ENCODE measurements around the gene HS2ST1.
"Not testable (repeated sequence)": the region's sequence is repeated elsewhere in the genome, so short reads cannot be mapped to it uniquely, and the experiment has no call there.

The HS2ST1 gene

GRCh38 chr1:86991549-86992186, 77.2 kb downstream of the HS2ST1 start:
- Histone ChIP-seq H3K27ac (ENCODE audit: low read depth, low read length) (no peak overlapping the region), H3K27me3 (ENCODE audit: control insufficient read depth, insufficient read depth, low read length) (no peaks in the 10 kb centered on the region), H3K36me3 (ENCODE audit: control insufficient read depth, insufficient read depth, low read length) (no peaks in the 10 kb centered on the region), H3K4me1 (ENCODE audit: control insufficient read depth, insufficient read depth, low read length) (peaks cover 11% of the 10 kb centered on the region; the same call in 1 of the 2 replicates), H3K4me3 (ENCODE audit: low read depth, low read length) (no peak overlapping the region), H3K9me3 (ENCODE audit: control insufficient read depth, insufficient read depth, low read depth, low read length) (no peaks in the 10 kb centered on the region), H3K9ac (ENCODE audit: low read length) (no peak overlapping the region)

GRCh38 chr1:86992861-86993260, 78.4 kb downstream of the HS2ST1 start:
- Histone ChIP-seq H3K27me3 (ENCODE audit: control insufficient read depth, insufficient read depth, low read length) (no peaks in the 10 kb centered on the region), H3K36me3 (ENCODE audit: control insufficient read depth, insufficient read depth, low read length) (no peaks in the 10 kb centered on the region), H3K4me3 (ENCODE audit: low read depth, low read length) (no peak overlapping the region), H3K4me1 (ENCODE audit: control insufficient read depth, insufficient read depth, low read length) (peaks cover 11% of the 10 kb centered on the region; the same call in 1 of the 2 replicates), H3K9me3 (ENCODE audit: control insufficient read depth, insufficient read depth, low read depth, low read length) (no peaks in the 10 kb centered on the region), H3K9ac (ENCODE audit: low read length) (no peak overlapping the region), H3K27ac (ENCODE audit: low read depth, low read length) (no peak overlapping the region)

GRCh38 chr1:86993269-86993985, 79.0 kb downstream of the HS2ST1 start:
- H3K9me3 ChIP-seq (ENCODE audit: control insufficient read depth, insufficient read depth, low read depth, low read length), result no peaks in the 10 kb centered on the region
- H3K27ac ChIP-seq (ENCODE audit: low read depth, low read length), result no peak overlapping the region; the same call in 1 of the 2 replicates
- peaks cover 11% of the 10 kb centered on the region for H3K4me1 ChIP-seq (ENCODE audit: control insufficient read depth, insufficient read depth, low read length)
- no peaks in the 10 kb centered on the region for H3K36me3 ChIP-seq (ENCODE audit: control insufficient read depth, insufficient read depth, low read length)
- H3K27me3 ChIP-seq (ENCODE audit: control insufficient read depth, insufficient read depth, low read length), result no peaks in the 10 kb centered on the region
- no peak overlapping the region for H3K4me3 ChIP-seq (ENCODE audit: low read depth, low read length)
- H3K9ac ChIP-seq (ENCODE audit: low read length), result no peak overlapping the region

GRCh38 chr1:86994061-86994460, 79.6 kb downstream of the HS2ST1 start:
- Histone ChIP-seq H3K4me1 (ENCODE audit: control insufficient read depth, insufficient read depth, low read length) (peaks cover 11% of the 10 kb centered on the region), H3K27ac (ENCODE audit: low read depth, low read length) (no peak overlapping the region), H3K36me3 (ENCODE audit: control insufficient read depth, insufficient read depth, low read length) (no peaks in the 10 kb centered on the region), H3K9ac (ENCODE audit: low read length) (no peak overlapping the region), H3K27me3 (ENCODE audit: control insufficient read depth, insufficient read depth, low read length) (no peaks in the 10 kb centered on the region), H3K4me3 (ENCODE audit: low read depth, low read length) (no peak overlapping the region), H3K9me3 (ENCODE audit: control insufficient read depth, insufficient read depth, low read depth, low read length) (no peaks in the 10 kb centered on the region)

GRCh38 chr1:86997538-86997937, 83.1 kb downstream of the HS2ST1 start:
- Histone ChIP-seq H3K27me3 (ENCODE audit: control insufficient read depth, insufficient read depth, low read length) (no peaks in the 10 kb centered on the region), H3K36me3 (ENCODE audit: control insufficient read depth, insufficient read depth, low read length) (no peaks in the 10 kb centered on the region), H3K9me3 (ENCODE audit: control insufficient read depth, insufficient read depth, low read depth, low read length) (no peaks in the 10 kb centered on the region), H3K27ac (ENCODE audit: low read depth, low read length) (no peak overlapping the region), H3K9ac (ENCODE audit: low read length) (no peak overlapping the region), H3K4me1 (ENCODE audit: control insufficient read depth, insufficient read depth, low read length) (peaks cover 6% of the 10 kb centered on the region), H3K4me3 (ENCODE audit: low read depth, low read length) (no peak overlapping the region)

GRCh38 chr1:86998280-86998679, 83.8 kb downstream of the HS2ST1 start:
- H3K4me1 ChIP-seq (ENCODE audit: control insufficient read depth, insufficient read depth, low read length), result peaks cover 6% of the 10 kb centered on the region
- no peaks in the 10 kb centered on the region for H3K27me3 ChIP-seq (ENCODE audit: control insufficient read depth, insufficient read depth, low read length)
- no peak overlapping the region for H3K27ac ChIP-seq (ENCODE audit: low read depth, low read length)
- H3K4me3 ChIP-seq (ENCODE audit: low read depth, low read length), result no peak overlapping the region
- no peaks in the 10 kb centered on the region for H3K9me3 ChIP-seq (ENCODE audit: control insufficient read depth, insufficient read depth, low read depth, low read length)
- no peak overlapping the region for H3K9ac ChIP-seq (ENCODE audit: low read length)
- H3K36me3 ChIP-seq (ENCODE audit: control insufficient read depth, insufficient read depth, low read length), result no peaks in the 10 kb centered on the region

GRCh38 chr1:86998727-86999126, 84.3 kb downstream of the HS2ST1 start:
- Histone ChIP-seq H3K27ac (ENCODE audit: low read depth, low read length) (no peak overlapping the region), H3K9ac (ENCODE audit: low read length) (no peak overlapping the region), H3K4me3 (ENCODE audit: low read depth, low read length) (no peak overlapping the region), H3K36me3 (ENCODE audit: control insufficient read depth, insufficient read depth, low read length) (no peaks in the 10 kb centered on the region), H3K9me3 (ENCODE audit: control insufficient read depth, insufficient read depth, low read depth, low read length) (no peaks in the 10 kb centered on the region), H3K4me1 (ENCODE audit: control insufficient read depth, insufficient read depth, low read length) (peaks cover 2% of the 10 kb centered on the region; the same call in 1 of the 2 replicates), H3K27me3 (ENCODE audit: control insufficient read depth, insufficient read depth, low read length) (no peaks in the 10 kb centered on the region)

- Histone ChIP-seq H3K27me3 (ENCODE audit: control insufficient read depth, insufficient read depth, low read length) (no peaks in the 10 kb centered on the region), H3K9ac (ENCODE audit: low read length) (no peak overlapping the region), H3K4me1 (ENCODE audit: control insufficient read depth, insufficient read depth, low read length) (no peaks in the 10 kb centered on the region; the same call in 1 of the 2 replicates), H3K36me3 (ENCODE audit: control insufficient read depth, insufficient read depth, low read length) (no peaks in the 10 kb centered on the region), H3K9me3 (ENCODE audit: control insufficient read depth, insufficient read depth, low read depth, low read length) (no peaks in the 10 kb centered on the region), H3K4me3 (ENCODE audit: low read depth, low read length) (no peak overlapping the region), H3K27ac (ENCODE audit: low read depth, low read length) (no peak overlapping the region)
Observed at GRCh38 chr1:87000460-87000859, 86.0 kb downstream of the HS2ST1 start.

- H3K36me3 ChIP-seq (ENCODE audit: control insufficient read depth, insufficient read depth, low read length), result no peaks in the 10 kb centered on the region
- H3K4me1 ChIP-seq (ENCODE audit: control insufficient read depth, insufficient read depth, low read length), result no peaks in the 10 kb centered on the region
- H3K9me3 ChIP-seq (ENCODE audit: control insufficient read depth, insufficient read depth, low read depth, low read length), result peaks cover 11% of the 10 kb centered on the region; the same call in 1 of the 2 replicates
- no peak overlapping the region for H3K4me3 ChIP-seq (ENCODE audit: low read depth, low read length)
- no peaks in the 10 kb centered on the region for H3K27me3 ChIP-seq (ENCODE audit: control insufficient read depth, insufficient read depth, low read length)
- H3K9ac ChIP-seq (ENCODE audit: low read length), result no peak overlapping the region
- no peak overlapping the region for H3K27ac ChIP-seq (ENCODE audit: low read depth, low read length)
Observed at GRCh38 chr1:87004857-87005256, 90.4 kb downstream of the HS2ST1 start.

- Histone ChIP-seq H3K4me1 (ENCODE audit: control insufficient read depth, insufficient read depth, low read length) (no peaks in the 10 kb centered on the region), H3K9ac (ENCODE audit: low read length) (no peak overlapping the region), H3K27ac (ENCODE audit: low read depth, low read length) (no peak overlapping the region), H3K27me3 (ENCODE audit: control insufficient read depth, insufficient read depth, low read length) (no peaks in the 10 kb centered on the region), H3K36me3 (ENCODE audit: control insufficient read depth, insufficient read depth, low read length) (no peaks in the 10 kb centered on the region; the same call in 1 of the 2 replicates), H3K4me3 (ENCODE audit: low read depth, low read length) (no peak overlapping the region), H3K9me3 (ENCODE audit: control insufficient read depth, insufficient read depth, low read depth, low read length) (peaks cover 22% of the 10 kb centered on the region)
Observed at GRCh38 chr1:87007323-87007722, 92.9 kb downstream of the HS2ST1 start.

- H3K36me3 ChIP-seq (ENCODE audit: control insufficient read depth, insufficient read depth, low read length); H3K4me3 ChIP-seq (ENCODE audit: low read depth, low read length); H3K27ac ChIP-seq (ENCODE audit: low read depth, low read length); H3K27me3 ChIP-seq (ENCODE audit: control insufficient read depth, insufficient read depth, low read length); H3K9ac ChIP-seq (ENCODE audit: low read length); H3K4me1 ChIP-seq (ENCODE audit: control insufficient read depth, insufficient read depth, low read length): not testable (repeated sequence)
- peaks cover 48% of the 10 kb centered on the region for H3K9me3 ChIP-seq (ENCODE audit: control insufficient read depth, insufficient read depth, low read depth, low read length)
Observed at GRCh38 chr1:87013385-87013784, 99.0 kb downstream of the HS2ST1 start.

Data from HUES6 (cell line).